OCI-LY1 (cell line): ENCODE data around the gene EPGN.

Experiments used
- H2AFZ ChIP-seq: fragments of 200-600 bp; sonication (generic), shearing (Covaris generic); 2 replicates; pipeline ENCODE4 v1.6.0; 2014; ENCODE audit warnings: antibody characterized with exemption, mild to moderate bottlenecking, low read length
- H3F3A ChIP-seq: fragments of 200-600 bp; sonication (generic), shearing (Covaris generic); 2 replicates; pipeline ENCODE4 v1.6.0; 2014; ENCODE audit warnings: mild to moderate bottlenecking, antibody characterized with exemption, low read length, moderate library complexity; ENCODE audit not compliant: insufficient read depth
- H3K27ac ChIP-seq: fragments of 200-600 bp; sonication (generic); 2 replicates; pipeline ENCODE4 v1.5.1; 2014; ENCODE audit warnings: low read length, mixed run types, mild to moderate bottlenecking, low read depth; ENCODE audit not compliant: poor library complexity, severe bottlenecking
- H3K27me3 ChIP-seq: fragments of 200-600 bp; sonication (generic); 2 replicates; pipeline ENCODE4 v1.6.0; 2014; ENCODE audit warnings: antibody characterized with exemption, mild to moderate bottlenecking, low read length, moderate library complexity; ENCODE audit not compliant: insufficient read depth
- H3K36me3 ChIP-seq: fragments of 200-600 bp; sonication (generic); 2 replicates; pipeline ENCODE4 v1.6.1; 2014; ENCODE audit warnings: mild to moderate bottlenecking, antibody characterized with exemption, low read length, moderate library complexity, mixed read lengths; ENCODE audit not compliant: insufficient read depth
- H3K4me1 ChIP-seq: fragments of 200-600 bp; sonication (generic); 2 replicates; pipeline ENCODE4 v1.5.1; 2014; ENCODE audit warnings: mild to moderate bottlenecking, low read length, moderate library complexity; ENCODE audit not compliant: insufficient read depth, severe bottlenecking
- H3K4me2 ChIP-seq: fragments of 200-600 bp; sonication (generic), shearing (Covaris generic); 2 replicates; pipeline ENCODE4 v1.6.1; 2014; ENCODE audit warnings: low read length
- H3K4me3 ChIP-seq: fragments of 200-600 bp; sonication (generic); 2 replicates; pipeline ENCODE4 v1.5.1; 2014; ENCODE audit warnings: low read length, low read depth, mild to moderate bottlenecking, mixed read lengths; ENCODE audit not compliant: poor library complexity, severe bottlenecking
- H3K79me2 ChIP-seq: fragments of 200-600 bp; shearing (Covaris generic); 2 replicates; pipeline ENCODE4 v1.6.1; 2016; ENCODE audit warnings: mixed run types, low read length, mixed read lengths; ENCODE audit not compliant: insufficient read depth
- H3K9ac ChIP-seq: fragments of 200-600 bp; sonication (generic), shearing (Covaris generic); 2 replicates; pipeline ENCODE4 v1.6.1; 2014; ENCODE audit warnings: mild to moderate bottlenecking, low read length, mixed read lengths
- H3K9me2 ChIP-seq: fragments of 200-600 bp; sonication (generic), shearing (Covaris generic); 2 replicates; pipeline ENCODE4 v1.6.1; 2014; ENCODE audit warnings: low read depth, mild to moderate bottlenecking, low read length, mixed read lengths
- H3K9me3 ChIP-seq: fragments of 200-600 bp; shearing (Covaris generic); 2 replicates; pipeline ENCODE4 v1.6.1; 2014; ENCODE audit warnings: low read length, mixed read lengths
- H4K20me1 ChIP-seq: fragments of 200-600 bp; sonication (generic), shearing (Covaris generic); 2 replicates; pipeline ENCODE4 v1.6.0; 2016; ENCODE audit warnings: mild to moderate bottlenecking, low read length; ENCODE audit not compliant: insufficient read depth
- EZH2 ChIP-seq: fragments of 200-600 bp; sonication (generic), shearing (Covaris generic); IDR thresholded peaks from 2 replicates; pipeline ENCODE4 v1.8.0; 2017; ENCODE audit warnings: borderline replicate concordance, mixed run types, mild to moderate bottlenecking, antibody characterized with exemption, low read length, moderate library complexity, mixed read lengths
- TF ChIP-seq, protein P1 (sequence below): fragments of 200-600 bp; sonication (generic), shearing (Covaris generic); IDR thresholded peaks from 2 replicates; pipeline ENCODE4 v1.5.1; 2017; ENCODE audit warnings: mild to moderate bottlenecking, antibody characterized with exemption, low read length, moderate library complexity, mixed read lengths

The EPGN gene

DNA sequence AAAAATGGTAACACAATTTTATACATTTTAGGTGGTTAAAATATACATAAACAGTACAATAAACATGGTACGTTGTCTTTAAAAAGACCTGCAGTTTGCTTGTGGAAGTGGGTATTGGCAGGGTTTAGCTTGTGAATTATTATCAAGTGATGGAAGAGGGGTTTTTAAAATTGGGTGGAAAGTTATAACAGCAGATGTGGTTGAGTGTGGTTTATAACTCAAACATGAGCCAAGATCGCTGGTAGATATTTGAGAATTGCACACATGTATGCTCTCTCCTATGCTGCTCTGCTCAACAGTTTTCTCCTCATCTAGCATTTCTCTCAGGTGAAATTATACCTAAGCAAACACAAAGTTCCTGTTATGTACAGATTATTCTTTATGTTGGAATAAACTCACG is 14.0 kb downstream of the EPGN start:
- Histone ChIP-seq H3K9ac (no peak overlapping the region), H3K36me3 (no peaks in the 10 kb centered on the region), H2AFZ (no peak overlapping the region), H3K4me2 (no peak overlapping the region), H3K4me3 (no peak overlapping the region), H3K79me2 (no peaks in the 10 kb centered on the region), H3K27ac (no peak overlapping the region), H3F3A (no peaks in the 10 kb centered on the region), H3K4me1 (no peaks in the 10 kb centered on the region), H3K9me2 (no peaks in the 10 kb centered on the region), H4K20me1 (no peaks in the 10 kb centered on the region), H3K27me3 (no peaks in the 10 kb centered on the region), H3K9me3 (no peaks in the 10 kb centered on the region)
- TF ChIP-seq, protein P1, sequence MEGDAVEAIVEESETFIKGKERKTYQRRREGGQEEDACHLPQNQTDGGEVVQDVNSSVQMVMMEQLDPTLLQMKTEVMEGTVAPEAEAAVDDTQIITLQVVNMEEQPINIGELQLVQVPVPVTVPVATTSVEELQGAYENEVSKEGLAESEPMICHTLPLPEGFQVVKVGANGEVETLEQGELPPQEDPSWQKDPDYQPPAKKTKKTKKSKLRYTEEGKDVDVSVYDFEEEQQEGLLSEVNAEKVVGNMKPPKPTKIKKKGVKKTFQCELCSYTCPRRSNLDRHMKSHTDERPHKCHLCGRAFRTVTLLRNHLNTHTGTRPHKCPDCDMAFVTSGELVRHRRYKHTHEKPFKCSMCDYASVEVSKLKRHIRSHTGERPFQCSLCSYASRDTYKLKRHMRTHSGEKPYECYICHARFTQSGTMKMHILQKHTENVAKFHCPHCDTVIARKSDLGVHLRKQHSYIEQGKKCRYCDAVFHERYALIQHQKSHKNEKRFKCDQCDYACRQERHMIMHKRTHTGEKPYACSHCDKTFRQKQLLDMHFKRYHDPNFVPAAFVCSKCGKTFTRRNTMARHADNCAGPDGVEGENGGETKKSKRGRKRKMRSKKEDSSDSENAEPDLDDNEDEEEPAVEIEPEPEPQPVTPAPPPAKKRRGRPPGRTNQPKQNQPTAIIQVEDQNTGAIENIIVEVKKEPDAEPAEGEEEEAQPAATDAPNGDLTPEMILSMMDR, result no peak
- no peak for TF ChIP-seq EZH2

- Histone ChIP-seq H3K27me3 (no peaks in the 10 kb centered on the region), H3K79me2 (no peaks in the 10 kb centered on the region), H3F3A (no peaks in the 10 kb centered on the region), H4K20me1 (no peaks in the 10 kb centered on the region), H3K27ac (no peak overlapping the region), H3K9me2 (no peaks in the 10 kb centered on the region), H3K4me3 (no peak overlapping the region), H3K9me3 (no peaks in the 10 kb centered on the region), H2AFZ (no peak overlapping the region), H3K36me3 (no peaks in the 10 kb centered on the region), H3K9ac (no peak overlapping the region), H3K4me1 (no peaks in the 10 kb centered on the region), H3K4me2 (no peak overlapping the region)
- TF ChIP-seq, protein P1, result no peak
- no peak for TF ChIP-seq EZH2
These were observed 15.4 kb downstream of the EPGN start for GRCh38 chr4:74323663-74324062.

DNA sequence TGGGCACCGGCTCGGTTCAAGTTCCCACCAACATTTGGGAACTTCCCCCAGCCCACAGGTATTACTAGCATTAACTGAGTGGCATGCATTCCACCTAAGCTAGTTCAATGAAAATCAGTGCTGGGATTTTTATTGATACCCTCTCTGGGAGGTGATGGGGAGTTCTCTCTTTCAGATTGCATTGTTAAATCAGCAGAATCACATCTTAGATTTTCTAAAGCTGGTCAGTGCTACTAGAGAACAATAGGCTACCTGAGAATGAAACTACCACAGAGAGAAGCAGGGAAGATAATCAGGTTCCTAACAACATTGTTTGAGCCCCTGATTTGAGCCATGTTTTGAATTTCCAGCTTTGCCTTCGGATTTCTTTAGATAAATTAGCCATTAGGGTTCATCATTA is 16.0 kb downstream of the EPGN start:
- H3K4me3 ChIP-seq, result no peak overlapping the region
- H3K36me3 ChIP-seq, result no peaks in the 10 kb centered on the region
- H2AFZ ChIP-seq, result no peak overlapping the region
- TF ChIP-seq EZH2, result no peak
- TF ChIP-seq, protein P1, result no peak
- no peaks in the 10 kb centered on the region for H3K27me3 ChIP-seq
- H3K27ac ChIP-seq, result no peak overlapping the region
- H3K79me2 ChIP-seq, result no peaks in the 10 kb centered on the region
- no peaks in the 10 kb centered on the region for H3F3A ChIP-seq
- H4K20me1 ChIP-seq, result no peaks in the 10 kb centered on the region
- H3K4me1 ChIP-seq, result no peaks in the 10 kb centered on the region
- no peaks in the 10 kb centered on the region for H3K9me2 ChIP-seq
- H3K4me2 ChIP-seq, result no peak overlapping the region
- H3K9ac ChIP-seq, result no peak overlapping the region
- no peaks in the 10 kb centered on the region for H3K9me3 ChIP-seq
